SK-N-SH treated with all-trans-retinoic acid at 6 μM for 48 hours (cell line): ENCODE data around the gene FAM185A.

ENCODE experiments used
- CSDC2 ChIP-seq: fragments of 250-450 bp; sonication (Bioruptor Pico); IDR thresholded peaks from 2 replicates; pipeline ENCODE4 v1.5.0; 2020; ENCODE audit warnings: mild to moderate bottlenecking, moderate library complexity
- CSRNP3 ChIP-seq: fragments of 250-450 bp; sonication (Bioruptor Pico); IDR thresholded peaks from 2 replicates; pipeline ENCODE4 v1.5.1; 2021; ENCODE audit warnings: mild to moderate bottlenecking, moderate library complexity
- OSR1 ChIP-seq: fragments of 250-450 bp; sonication (Bioruptor Pico); IDR thresholded peaks from 2 replicates; pipeline ENCODE4 v1.8.0; 2022; ENCODE audit warnings: moderate library complexity, mild to moderate bottlenecking, inconsistent platforms
- PATZ1 ChIP-seq: fragments of 250-450 bp; sonication (Bioruptor Pico); IDR thresholded peaks from 2 replicates; pipeline ENCODE4 v1.8.0; 2020; ENCODE audit warnings: mild to moderate bottlenecking, moderate library complexity, borderline replicate concordance
- POU6F1 ChIP-seq: fragments of 250-450 bp; sonication (Bioruptor Pico); IDR thresholded peaks from 2 replicates; pipeline ENCODE4 v1.8.0; 2021; ENCODE audit warnings: low read depth, mild to moderate bottlenecking, moderate library complexity, borderline replicate concordance
- TCF4 ChIP-seq: fragments of 250-450 bp; sonication (Bioruptor Pico); IDR thresholded peaks from 2 replicates; pipeline ENCODE4 v1.8.0; 2021; ENCODE audit warnings: mild to moderate bottlenecking, moderate library complexity, borderline replicate concordance

DNA sequence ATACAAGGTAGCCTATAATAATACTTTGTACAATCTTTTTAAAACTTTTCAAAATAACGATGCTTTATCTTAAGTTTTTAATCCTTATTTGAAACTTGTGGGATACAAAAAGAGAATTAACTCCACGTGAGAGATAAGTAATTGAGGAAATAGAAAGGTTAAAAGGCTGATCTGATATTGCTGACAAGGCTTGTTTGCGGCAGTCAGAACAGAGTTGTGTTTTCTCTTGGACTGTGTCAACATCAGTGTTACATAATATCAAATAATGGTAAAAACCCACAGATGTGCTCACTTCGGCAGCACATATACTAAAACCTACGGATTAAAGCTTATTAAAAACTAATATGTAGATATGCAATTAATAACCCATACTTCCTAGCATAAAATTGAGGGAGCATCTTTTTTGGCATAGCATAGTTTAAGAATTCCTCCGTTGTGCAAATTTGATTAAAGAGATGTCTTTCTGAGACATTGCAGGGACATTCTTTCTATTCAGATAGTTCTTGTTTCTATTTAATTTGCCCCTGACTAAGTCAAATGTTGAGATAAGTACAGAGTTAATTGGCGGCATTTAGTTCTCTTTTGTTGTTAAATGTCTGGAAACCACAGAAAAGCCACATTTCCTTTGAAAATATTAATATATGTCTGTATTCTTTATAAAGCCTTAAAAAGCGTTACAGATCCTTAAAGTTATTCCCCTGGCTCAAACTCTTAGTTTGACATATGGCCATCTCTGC, 63.3 kb downstream of the FAM185A start:
- TF ChIP-seq CSRNP3 (CRISPR knock-in tag) (0 out of 2 replicates have a peak, but pooled peaks have one; percentile 89), POU6F1 (CRISPR knock-in tag) (peak; percentile 98; the same call in 1 of the 2 replicates), PATZ1 (CRISPR knock-in tag) (peak; percentile 96), CSDC2 (CRISPR knock-in tag) (no peak), TCF4 (CRISPR knock-in tag) (peak; percentile 98), OSR1 (CRISPR knock-in tag) (no peak)
